ENCODE results near the gene ZNF735.
"Not testable (repeated sequence)": the region's sequence is repeated elsewhere in the genome, so short reads cannot be mapped to it uniquely, and the experiment has no call there.

The ZNF735 gene

DNA sequence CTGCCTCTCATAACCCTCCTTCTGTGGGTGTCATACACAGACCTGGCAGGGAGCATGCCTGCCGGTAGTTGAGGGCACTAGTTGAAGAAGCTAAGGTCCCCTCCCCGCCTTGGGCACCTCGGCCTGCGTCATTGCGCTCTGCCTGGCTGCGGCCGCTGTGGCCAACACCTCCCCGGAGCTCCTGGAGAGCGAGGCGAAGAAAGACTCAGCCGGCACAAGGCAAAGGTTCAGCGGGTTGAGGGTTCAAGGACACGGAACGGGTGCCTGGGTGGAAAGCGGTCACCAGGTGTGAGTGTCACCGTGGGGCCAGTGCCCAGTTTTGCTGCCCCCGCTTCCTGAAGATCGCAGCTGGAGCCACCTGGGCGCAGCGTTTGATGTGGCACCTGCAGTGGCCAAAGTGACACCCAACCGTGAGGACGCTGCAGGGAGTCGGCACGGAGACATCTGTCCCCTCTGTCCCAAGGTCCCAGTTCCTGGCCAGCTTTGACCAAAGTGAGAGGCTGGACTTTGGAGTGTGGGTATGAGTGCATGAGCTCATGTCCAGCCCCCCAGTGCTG, 14.8 kb upstream of the ZNF735 start:
- H3K27ac ChIP-seq (ENCODE audit: low read length), result no peak overlapping the region
- no peaks in the 10 kb centered on the region for H3K36me3 ChIP-seq (ENCODE audit: control insufficient read depth in 1 of 2, insufficient read depth in 2 of 2, low read length in 2 of 2)
- H3K4me3 ChIP-seq (ENCODE audit: low read depth in 1 of 2, low read length in 2 of 2), result no peak overlapping the region
- H3K27me3 ChIP-seq (ENCODE audit: low read depth, low read length), result no peaks in the 10 kb centered on the region
- no peaks in the 10 kb centered on the region for H3K4me1 ChIP-seq (ENCODE audit: control insufficient read depth in 1 of 2, insufficient read depth in 2 of 2, low read length in 2 of 2)
- peaks cover 0 to 13% of the 10 kb centered on the region in 2 donors for H3K9me3 ChIP-seq (ENCODE audit: control insufficient read depth in 1 of 2, low read length in 2 of 2)

DNA sequence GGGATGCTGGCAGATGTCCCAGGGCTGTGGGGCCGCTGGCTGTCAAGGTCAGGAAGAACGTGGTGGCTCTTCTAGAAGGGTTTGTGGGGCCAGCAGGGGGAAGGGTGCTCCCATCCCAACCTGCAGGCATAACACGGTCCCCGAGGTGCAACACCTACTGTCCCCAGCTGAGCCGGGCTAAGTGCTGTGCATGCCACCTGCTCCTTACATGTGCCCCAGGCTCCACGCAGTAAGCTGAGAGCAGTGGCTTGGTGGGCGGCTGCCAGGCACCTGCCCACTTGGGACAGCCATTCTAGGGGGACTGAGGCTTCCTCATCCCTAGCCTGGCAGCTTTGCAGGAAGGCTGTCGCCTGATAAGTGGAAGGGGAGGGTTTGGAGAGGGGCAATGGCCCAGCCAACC, 14.2 kb upstream of the ZNF735 start:
- H3K4me3 ChIP-seq (ENCODE audit: low read depth in 1 of 2, low read length in 2 of 2), result no peak overlapping the region
- peaks cover 0 to 8% of the 10 kb centered on the region in 2 donors for H3K9me3 ChIP-seq (ENCODE audit: control insufficient read depth in 1 of 2, low read length in 2 of 2)
- H3K27me3 ChIP-seq (ENCODE audit: low read depth, low read length), result no peaks in the 10 kb centered on the region
- H3K4me1 ChIP-seq (ENCODE audit: control insufficient read depth in 1 of 2, insufficient read depth in 2 of 2, low read length in 2 of 2), result no peaks in the 10 kb centered on the region
- H3K36me3 ChIP-seq (ENCODE audit: control insufficient read depth in 1 of 2, insufficient read depth in 2 of 2, low read length in 2 of 2), result no peaks in the 10 kb centered on the region
- no peak overlapping the region for H3K27ac ChIP-seq (ENCODE audit: low read length)

DNA sequence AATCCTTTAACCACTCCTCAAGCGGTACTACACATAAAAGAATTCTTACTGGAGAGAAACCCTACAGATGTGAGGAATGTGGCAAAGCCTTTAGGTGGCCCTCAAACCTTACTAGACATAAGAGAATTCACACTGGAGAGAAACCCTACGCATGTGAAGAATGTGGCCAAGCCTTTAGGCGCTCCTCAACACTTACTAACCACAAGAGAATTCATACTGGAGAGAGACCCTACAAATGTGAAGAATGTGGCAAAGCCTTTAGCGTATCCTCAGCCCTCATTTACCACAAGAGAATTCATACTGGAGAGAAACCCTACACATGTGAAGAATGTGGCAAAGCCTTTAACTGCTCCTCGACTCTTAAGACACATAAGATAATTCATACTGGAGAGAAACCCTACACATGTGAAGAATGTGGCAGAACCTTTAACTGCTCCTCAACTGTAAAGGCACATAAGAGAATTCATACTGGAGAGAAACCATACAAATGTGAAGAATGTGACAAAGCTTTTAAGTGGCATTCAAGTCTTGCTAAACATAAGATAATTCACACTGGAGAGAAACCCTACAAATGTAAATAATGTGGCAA, 12.8 kb downstream of the ZNF735 start:
- not testable (repeated sequence) for H3K27ac ChIP-seq (ENCODE audit: low read length); H3K4me1 ChIP-seq (ENCODE audit: control insufficient read depth in 1 of 2, insufficient read depth in 2 of 2, low read length in 2 of 2); H3K4me3 ChIP-seq (ENCODE audit: low read depth in 1 of 2, low read length in 2 of 2); H3K27me3 ChIP-seq (ENCODE audit: low read depth, low read length); H3K36me3 ChIP-seq (ENCODE audit: control insufficient read depth in 1 of 2, insufficient read depth in 2 of 2, low read length in 2 of 2)
- H3K9me3 ChIP-seq (ENCODE audit: control insufficient read depth in 1 of 2, low read length in 2 of 2), result peaks cover 0 to 42% of the 10 kb centered on the region in 2 donors

DNA sequence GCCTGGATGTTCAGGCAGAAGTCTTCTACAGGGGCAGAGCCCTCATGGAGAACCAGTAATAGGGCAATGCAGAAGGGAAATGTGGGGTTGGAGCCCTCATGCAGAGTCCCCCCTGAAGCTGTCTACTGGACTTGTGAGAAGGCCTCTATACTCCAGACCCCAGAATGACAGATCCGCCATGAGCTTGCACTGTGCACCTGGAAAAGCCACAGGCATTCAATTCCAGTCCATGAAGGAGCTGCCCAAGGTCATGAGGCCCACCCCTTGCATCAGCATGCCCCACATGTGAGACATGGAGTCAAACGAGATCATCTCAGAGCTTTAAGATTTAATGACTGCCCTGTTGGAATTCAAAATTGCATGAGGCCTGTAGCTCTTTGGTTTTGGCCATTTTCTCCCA, 16.4 kb downstream of the ZNF735 start:
- H3K36me3 ChIP-seq (ENCODE audit: control insufficient read depth in 1 of 2, insufficient read depth in 2 of 2, low read length in 2 of 2), result no peaks in the 10 kb centered on the region
- H3K4me3 ChIP-seq (ENCODE audit: low read depth in 1 of 2, low read length in 2 of 2), result no peak overlapping the region
- H3K27ac ChIP-seq (ENCODE audit: low read length), result no peak overlapping the region
- no peaks in the 10 kb centered on the region for H3K27me3 ChIP-seq (ENCODE audit: low read depth, low read length)
- H3K9me3 ChIP-seq (ENCODE audit: control insufficient read depth in 1 of 2, low read length in 2 of 2), result peaks cover 0 to 50% of the 10 kb centered on the region in 2 donors
- no peaks in the 10 kb centered on the region for H3K4me1 ChIP-seq (ENCODE audit: control insufficient read depth in 1 of 2, insufficient read depth in 2 of 2, low read length in 2 of 2)

DNA sequence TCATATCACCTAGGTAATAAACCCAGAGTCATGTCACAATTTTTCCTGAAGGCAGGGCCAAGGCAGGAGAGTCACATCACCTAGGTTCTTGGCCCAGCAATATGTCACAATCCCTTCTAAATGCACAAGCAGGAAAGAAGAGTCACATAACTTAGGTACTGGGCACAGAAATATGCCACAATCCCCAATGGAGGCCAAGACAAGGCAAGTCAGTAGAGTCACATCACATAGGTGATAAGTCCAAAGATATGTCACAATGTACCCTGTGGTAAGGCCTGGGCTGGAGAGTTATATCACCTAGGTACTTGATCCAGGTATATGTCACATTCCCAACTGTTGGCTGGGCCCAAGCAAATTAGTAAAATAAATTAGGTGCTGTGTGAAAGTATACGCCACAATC, 21.2 kb downstream of the ZNF735 start, which contains the start of gene ZNF679:
Gene ZNF679, plus strand, starts transcription at position 301 of the 400 bp plus-strand sequence. CDS start 20,644 bp downstream, outside the sequence.
- H3K36me3 ChIP-seq (ENCODE audit: control insufficient read depth in 1 of 2, insufficient read depth in 2 of 2, low read length in 2 of 2); H3K4me3 ChIP-seq (ENCODE audit: low read depth in 1 of 2, low read length in 2 of 2); H3K4me1 ChIP-seq (ENCODE audit: control insufficient read depth in 1 of 2, insufficient read depth in 2 of 2, low read length in 2 of 2); H3K27ac ChIP-seq (ENCODE audit: low read length); H3K27me3 ChIP-seq (ENCODE audit: low read depth, low read length): not testable (repeated sequence)
- H3K9me3 ChIP-seq (ENCODE audit: control insufficient read depth in 1 of 2, low read length in 2 of 2), result peaks cover 0 to 40% of the 10 kb centered on the region in 2 donors

DNA sequence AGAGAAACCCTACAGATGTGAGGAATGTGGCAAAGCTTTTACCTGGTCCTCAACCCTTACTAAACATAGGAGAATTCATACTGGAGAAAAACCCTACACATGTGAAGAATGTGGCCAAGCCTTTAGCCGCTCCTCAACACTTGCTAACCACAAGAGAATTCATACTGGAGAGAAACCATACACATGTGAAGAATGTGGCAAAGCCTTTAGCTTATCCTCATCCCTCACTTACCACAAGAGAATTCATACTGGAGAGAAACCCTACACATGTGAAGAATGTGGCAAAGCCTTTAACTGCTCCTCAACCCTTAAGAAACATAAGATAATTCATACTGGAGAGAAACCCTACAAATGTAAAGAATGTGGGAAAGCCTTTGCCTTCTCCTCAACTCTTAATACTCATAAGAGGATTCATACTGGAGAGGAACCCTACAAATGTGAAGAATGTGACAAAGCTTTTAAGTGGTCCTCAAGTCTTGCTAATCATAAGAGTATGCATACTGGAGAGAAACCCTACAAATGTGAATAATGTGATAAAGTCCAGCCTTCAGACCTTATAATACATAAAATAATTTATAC, 59.4 kb downstream of the ZNF735 start:
- no peaks in the 10 kb centered on the region for H3K4me1 ChIP-seq (ENCODE audit: control insufficient read depth in 1 of 2, insufficient read depth in 2 of 2, low read length in 2 of 2)
- no peak overlapping the region for H3K27ac ChIP-seq (ENCODE audit: low read length)
- H3K9me3 ChIP-seq (ENCODE audit: control insufficient read depth in 1 of 2, low read length in 2 of 2), result peaks cover 12 to 30% of the 10 kb centered on the region in 2 donors
- peak overlapping the region in 1 of 2 donors; percentile 34 for H3K4me3 ChIP-seq (ENCODE audit: low read depth in 1 of 2, low read length in 2 of 2)
- no peaks in the 10 kb centered on the region for H3K36me3 ChIP-seq (ENCODE audit: control insufficient read depth in 1 of 2, insufficient read depth in 2 of 2, low read length in 2 of 2)
- H3K27me3 ChIP-seq (ENCODE audit: low read depth, low read length), result no peaks in the 10 kb centered on the region
